SKM-1 treated with dmso at 0.1 percent for 144 hours (cell line): ENCODE measurements around the gene DNAH6.

Source experiments
- DNase-seq: peaks from one replicate; lab custom pipeline; 2025; ENCODE audit not compliant: unreplicated experiment; lab: John Stamatoyannopoulos, UW

DNAH6 gene

GRCh38 chr2:84830758-84831500 lies 314.6 kb downstream of the DNAH6 start:
- DNase-seq: no peak

- peak; percentile 91 for DNase-seq
These were observed 316.6 kb downstream of the DNAH6 start for GRCh38 chr2:84832772-84833461.

- DNase-seq: no peak
These were observed 317.3 kb downstream of the DNAH6 start for GRCh38 chr2:84833481-84834150.

- no peak for DNase-seq
These were observed 319.9 kb downstream of the DNAH6 start for GRCh38 chr2:84836215-84836614.

- DNase-seq: no peak
These were observed 322.3 kb downstream of the DNAH6 start for GRCh38 chr2:84838434-84839145.

GRCh38 chr2:84839851-84840250 lies 323.6 kb downstream of the DNAH6 start:
- DNase-seq: no peak

GRCh38 chr2:84840306-84840705 lies 324.0 kb downstream of the DNAH6 start:
- DNase-seq: no peak

GRCh38 chr2:84841577-84841976 lies 325.3 kb downstream of the DNAH6 start:
- DNase-seq: no peak

- DNase-seq: no peak
These were observed 327.8 kb downstream of the DNAH6 start for GRCh38 chr2:84844141-84844540.

GRCh38 chr2:84846041-84846663 lies 329.9 kb downstream of the DNAH6 start:
- DNase-seq: no peak

- DNase-seq: no peak
These were observed 330.4 kb downstream of the DNAH6 start for GRCh38 chr2:84846741-84847142.

GRCh38 chr2:84847326-84848050 lies 331.2 kb downstream of the DNAH6 start:
- DNase-seq: no peak

GRCh38 chr2:84849271-84849952 lies 333.1 kb downstream of the DNAH6 start:
- no peak for DNase-seq

GRCh38 chr2:84850471-84850870 lies 334.2 kb downstream of the DNAH6 start:
- DNase-seq: no peak

- DNase-seq: no peak
These were observed 335.6 kb downstream of the DNAH6 start for GRCh38 chr2:84851876-84852275.

- no peak for DNase-seq
These were observed 338.6 kb downstream of the DNAH6 start for GRCh38 chr2:84854850-84855249.

GRCh38 chr2:84855731-84856130 lies 339.4 kb downstream of the DNAH6 start:
- DNase-seq: no peak

GRCh38 chr2:84856787-84857186 lies 340.5 kb downstream of the DNAH6 start:
- DNase-seq: peak; percentile 97

GRCh38 chr2:84857566-84857965 lies 341.3 kb downstream of the DNAH6 start:
- DNase-seq: no peak

GRCh38 chr2:84858123-84858522 lies 341.8 kb downstream of the DNAH6 start:
- DNase-seq: no peak
